IPS-15b (cell line): ENCODE measurements around the gene WFDC13.

Source experiments
- H3K27me3 ChIP-seq: one replicate; pipeline ENCODE4 v1.6.1; 2013; ENCODE audit warnings: low read length; ENCODE audit not compliant: control insufficient read depth, insufficient read depth
- H3K36me3 ChIP-seq: one replicate; pipeline ENCODE4 v1.6.1; 2013; ENCODE audit warnings: low read length; ENCODE audit not compliant: control insufficient read depth, insufficient read depth
- H3K4me1 ChIP-seq: one replicate; pipeline ENCODE4 v1.6.1; 2013; ENCODE audit warnings: mild to moderate bottlenecking, low read length; ENCODE audit not compliant: control insufficient read depth, insufficient read depth
- H3K4me3 ChIP-seq: one replicate; pipeline ENCODE4 v1.5.1; 2013; ENCODE audit warnings: low read depth, low read length
- H3K9ac ChIP-seq: one replicate; pipeline ENCODE4 v1.6.1; 2013; ENCODE audit warnings: low read depth, mild to moderate bottlenecking, low read length
- H3K9me3 ChIP-seq: one replicate; pipeline ENCODE4 v1.6.1; 2013; ENCODE audit warnings: mild to moderate bottlenecking, low read length; ENCODE audit not compliant: control insufficient read depth, insufficient read depth

The WFDC13 gene

DNA sequence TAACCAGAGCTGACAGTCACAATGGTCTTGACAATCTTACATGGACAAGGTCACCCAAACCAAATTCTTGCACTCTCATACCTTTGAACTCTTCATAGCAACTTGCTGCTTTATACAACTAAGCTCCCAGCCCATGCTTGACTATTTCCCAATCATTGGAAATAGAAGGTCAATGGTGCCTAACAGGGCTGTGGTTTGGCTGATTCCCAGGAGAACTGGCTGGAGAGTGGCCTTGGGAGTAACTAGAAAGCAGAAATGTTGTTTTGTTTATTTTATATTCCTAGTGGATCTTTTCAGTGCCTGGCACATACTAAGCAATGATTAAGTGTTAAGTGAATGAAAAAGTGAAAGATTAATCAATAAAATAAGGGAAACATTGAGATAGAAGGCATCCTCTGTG is 23.3 kb downstream of the WFDC13 start:
- no peaks in the 10 kb centered on the region for H3K36me3 ChIP-seq
- no peak overlapping the region for H3K9ac ChIP-seq
- H3K27me3 ChIP-seq, result no peaks in the 10 kb centered on the region
- H3K9me3 ChIP-seq, result no peaks in the 10 kb centered on the region
- no peak overlapping the region for H3K4me3 ChIP-seq
- H3K4me1 ChIP-seq, result no peaks in the 10 kb centered on the region

DNA sequence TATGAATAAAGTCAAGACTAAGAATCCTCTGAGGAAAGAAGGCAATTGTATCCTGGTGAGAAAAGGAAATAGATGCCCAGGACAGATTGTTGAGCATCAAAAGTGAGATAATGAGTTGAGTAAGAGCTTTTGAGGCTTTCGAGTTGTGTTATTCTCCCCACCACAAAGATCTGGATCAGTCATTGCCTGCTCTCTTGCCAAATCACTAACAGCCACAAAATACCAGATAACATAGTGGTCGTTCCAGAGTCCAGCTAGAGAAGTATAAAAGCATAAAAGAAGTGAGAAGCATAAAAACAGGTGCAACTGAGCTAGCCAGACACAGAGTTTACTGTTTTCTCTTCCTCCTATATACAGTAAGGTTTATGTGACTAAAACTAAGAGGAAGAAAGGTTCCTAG is 25.2 kb downstream of the WFDC13 start:
- no peaks in the 10 kb centered on the region for H3K27me3 ChIP-seq

DNA sequence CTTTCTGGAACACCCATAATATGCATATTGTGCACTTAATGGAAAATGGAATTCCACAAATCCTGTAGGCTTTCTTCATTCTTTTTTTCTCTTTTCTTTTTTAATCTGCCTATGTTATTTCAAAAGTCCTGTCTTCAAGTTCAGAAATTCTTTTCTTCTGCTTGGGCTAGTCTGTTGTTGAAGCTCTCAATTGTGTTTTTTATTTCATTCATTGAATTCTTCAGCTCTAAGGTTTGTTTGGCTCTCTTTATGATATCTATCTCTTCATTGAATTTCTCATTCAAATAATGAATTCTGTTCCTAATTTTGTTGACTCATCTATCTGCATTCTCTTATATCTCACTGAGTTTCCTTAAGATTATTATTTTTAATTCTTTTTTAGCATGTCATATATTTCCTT is 30.4 kb downstream of the WFDC13 start:
- Histone ChIP-seq H3K36me3 (no peaks in the 10 kb centered on the region), H3K9me3 (no peaks in the 10 kb centered on the region), H3K9ac (no peak overlapping the region), H3K27me3 (no peaks in the 10 kb centered on the region), H3K4me3 (no peak overlapping the region), H3K4me1 (no peaks in the 10 kb centered on the region)

More for the DNA sequence above, 25.2 kb downstream of the WFDC13 start:
- Histone ChIP-seq H3K4me3 (no peak overlapping the region), H3K4me1 (no peaks in the 10 kb centered on the region), H3K36me3 (no peaks in the 10 kb centered on the region), H3K9me3 (no peaks in the 10 kb centered on the region), H3K9ac (no peak overlapping the region)

DNA sequence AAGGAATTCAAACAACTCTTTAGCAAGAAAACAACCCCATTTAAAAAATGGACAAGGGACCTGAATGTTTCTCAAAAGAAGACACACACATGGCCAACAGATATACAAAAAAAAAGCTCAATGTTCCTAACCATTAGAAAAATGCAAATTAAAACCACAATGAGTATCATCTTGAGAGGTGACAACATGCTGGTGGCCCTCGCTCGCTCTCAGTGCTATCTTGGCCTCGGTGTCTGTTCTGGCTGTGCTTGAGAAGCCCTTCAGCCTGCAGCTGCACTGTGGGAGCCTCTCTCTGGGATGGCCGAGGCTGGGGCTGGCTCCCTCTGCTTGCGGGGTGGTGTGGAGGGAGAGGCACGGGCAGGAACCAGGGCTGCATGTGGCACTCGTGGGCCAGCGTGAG is 33.7 kb downstream of the WFDC13 start:
- Histone ChIP-seq H3K9me3 (no peaks in the 10 kb centered on the region), H3K4me1 (no peaks in the 10 kb centered on the region), H3K9ac (no peak overlapping the region), H3K4me3 (no peak overlapping the region), H3K27me3 (no peaks in the 10 kb centered on the region), H3K36me3 (no peaks in the 10 kb centered on the region)

DNA sequence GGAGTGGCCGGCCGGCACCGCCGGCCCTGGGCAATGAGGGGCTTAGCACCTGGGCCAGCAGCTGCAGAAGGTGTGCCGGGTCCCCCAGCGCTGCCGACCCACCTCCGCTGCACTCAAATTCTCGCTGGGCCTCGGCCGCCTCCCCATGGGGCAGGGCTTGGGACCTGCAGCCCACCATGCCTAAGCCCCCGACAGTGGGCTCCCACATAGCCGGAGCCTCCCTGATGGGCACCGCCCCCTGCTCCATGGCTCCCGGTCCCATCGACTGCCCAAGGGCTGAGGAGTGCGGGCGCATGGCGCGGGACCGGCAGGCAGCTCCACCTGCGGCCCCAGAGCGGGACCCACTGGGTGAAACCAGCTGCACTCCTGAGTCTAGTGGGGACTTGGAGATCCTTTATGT is 34.1 kb downstream of the WFDC13 start:
- Histone ChIP-seq H3K4me1 (no peaks in the 10 kb centered on the region), H3K36me3 (no peaks in the 10 kb centered on the region), H3K27me3 (no peaks in the 10 kb centered on the region), H3K9me3 (no peaks in the 10 kb centered on the region), H3K9ac (no peak overlapping the region), H3K4me3 (no peak overlapping the region)

DNA sequence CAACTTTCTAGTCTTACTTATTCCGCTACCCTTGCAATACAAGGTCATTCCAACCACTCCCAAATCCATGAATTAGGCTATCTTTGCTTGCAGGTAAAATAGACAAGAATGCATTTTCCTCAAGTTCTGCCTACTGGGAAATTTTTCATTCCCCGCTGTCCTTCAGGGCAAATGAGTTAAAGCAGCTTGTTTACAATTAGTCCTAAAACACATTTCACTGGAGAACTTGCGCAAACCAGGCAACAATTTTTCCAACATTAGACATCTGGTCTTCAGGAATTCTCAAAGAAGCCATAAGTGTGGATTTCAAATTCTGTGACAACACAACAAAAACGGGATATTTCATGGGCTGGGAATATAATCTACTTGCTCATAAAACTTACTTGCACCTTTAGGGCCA is 40.8 kb downstream of the WFDC13 start:
- Histone ChIP-seq H3K4me3 (no peak overlapping the region), H3K27me3 (no peaks in the 10 kb centered on the region), H3K9ac (no peak overlapping the region), H3K36me3 (no peaks in the 10 kb centered on the region), H3K9me3 (no peaks in the 10 kb centered on the region), H3K4me1 (no peaks in the 10 kb centered on the region)

DNA sequence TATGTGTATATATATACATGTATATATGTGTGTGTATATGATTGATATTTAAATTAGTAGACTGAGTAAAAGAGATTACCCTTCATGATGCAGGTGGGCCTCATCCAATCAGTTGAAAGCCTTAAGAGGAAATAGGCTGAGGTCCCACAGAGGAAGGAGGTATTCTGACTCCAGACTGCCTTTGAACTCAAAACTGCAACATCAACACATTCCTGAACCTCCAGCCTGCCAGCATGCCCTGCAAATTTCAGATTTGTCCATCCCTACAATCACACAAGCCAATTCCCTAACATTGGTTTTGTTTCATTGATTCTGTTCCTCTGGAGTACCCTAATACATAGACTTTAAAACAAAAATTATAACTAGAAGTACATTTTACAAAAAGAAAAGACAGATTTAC is 43.2 kb downstream of the WFDC13 start:
- Histone ChIP-seq H3K4me1 (no peaks in the 10 kb centered on the region), H3K9me3 (no peaks in the 10 kb centered on the region), H3K27me3 (no peaks in the 10 kb centered on the region), H3K36me3 (no peaks in the 10 kb centered on the region), H3K9ac (no peak overlapping the region), H3K4me3 (no peak overlapping the region)

DNA sequence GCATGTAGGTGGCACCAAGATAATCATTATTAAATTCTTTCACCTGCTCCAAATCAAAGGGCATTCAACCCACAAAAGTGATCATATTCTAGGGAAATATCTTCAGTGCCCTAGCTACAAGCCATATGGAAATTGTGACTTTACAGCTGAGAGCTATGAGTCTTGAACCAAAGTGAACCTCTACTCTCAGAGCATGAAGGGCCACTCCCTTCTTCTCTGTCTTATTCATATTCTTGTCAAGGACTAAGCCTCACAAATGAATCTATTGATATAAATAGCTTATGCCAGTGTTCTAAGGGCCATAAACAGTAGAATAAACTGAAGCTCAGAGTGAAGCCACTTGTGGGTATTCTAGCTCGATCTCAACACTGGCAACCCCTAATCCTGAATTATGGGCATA is 49.9 kb downstream of the WFDC13 start:
- no peaks in the 10 kb centered on the region for H3K27me3 ChIP-seq
- H3K36me3 ChIP-seq, result no peaks in the 10 kb centered on the region
- no peaks in the 10 kb centered on the region for H3K9me3 ChIP-seq
- H3K4me1 ChIP-seq, result no peaks in the 10 kb centered on the region
- no peak overlapping the region for H3K9ac ChIP-seq
- H3K4me3 ChIP-seq, result no peak overlapping the region

DNA sequence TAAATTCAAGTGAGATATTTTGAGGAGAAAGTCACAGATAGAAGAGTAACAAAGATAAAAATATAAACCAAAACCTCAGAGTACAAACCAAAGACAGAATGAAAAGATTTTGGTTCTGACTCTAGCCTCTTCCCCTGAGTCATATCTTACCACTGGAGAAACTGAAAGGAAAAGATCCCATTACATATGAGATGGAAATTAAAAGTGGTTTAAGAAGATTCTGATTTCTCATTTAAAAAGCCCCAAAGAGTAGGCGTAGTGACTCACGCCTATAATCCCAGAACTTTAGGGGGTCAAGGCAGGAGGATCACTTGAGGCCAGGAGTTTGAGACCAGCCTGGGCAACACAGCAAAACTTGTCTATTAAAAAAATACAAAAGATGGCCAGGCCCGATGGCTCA is 50.9 kb downstream of the WFDC13 start:
- no peaks in the 10 kb centered on the region for H3K4me1 ChIP-seq

DNA sequence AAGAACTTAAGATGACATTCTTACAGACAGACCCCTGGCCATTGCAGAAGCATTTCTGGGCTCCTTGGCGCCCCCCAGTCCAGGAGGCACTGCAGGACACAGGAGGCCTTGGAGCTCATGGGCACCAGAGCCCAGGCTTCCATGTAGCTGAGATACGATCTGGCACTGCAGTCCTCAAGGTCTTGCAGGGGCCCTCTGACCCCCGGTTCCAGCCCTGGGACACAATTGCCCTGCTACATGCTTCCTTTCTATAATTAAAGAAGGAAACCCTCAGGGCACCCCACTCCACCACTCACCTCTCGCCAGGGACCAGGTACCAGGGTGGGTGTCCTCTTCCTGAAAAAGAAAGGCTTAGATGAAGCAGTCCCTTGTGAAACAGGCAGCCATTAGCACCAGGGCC is 56.3 kb downstream of the WFDC13 start:
- Histone ChIP-seq H3K4me3 (no peak overlapping the region), H3K27me3 (no peaks in the 10 kb centered on the region), H3K36me3 (no peaks in the 10 kb centered on the region), H3K9ac (no peak overlapping the region), H3K9me3 (no peaks in the 10 kb centered on the region), H3K4me1 (no peaks in the 10 kb centered on the region)

More for the DNA sequence above, 50.9 kb downstream of the WFDC13 start:
- Histone ChIP-seq H3K27me3 (no peaks in the 10 kb centered on the region), H3K4me3 (no peak overlapping the region), H3K9me3 (no peaks in the 10 kb centered on the region), H3K9ac (no peak overlapping the region), H3K36me3 (no peaks in the 10 kb centered on the region)
